B cell (primary cell): ENCODE results near the gene DPM2.

ENCODE experiments used
- EZH2 ChIP-seq: IDR thresholded peaks from 2 replicates; pipeline ENCODE4 v1.6.1; 2012; ENCODE audit warnings: borderline replicate concordance, low read depth, mild to moderate bottlenecking, moderate library complexity, low read length; ENCODE audit not compliant: insufficient read depth, poor library complexity, severe bottlenecking
- TF ChIP-seq, protein P1 (sequence below): fragments of 200-600 bp; IDR thresholded peaks from one replicate; pipeline ENCODE4 v1.8.0; 2022; ENCODE audit warnings: antibody characterized with exemption, mild to moderate bottlenecking

DNA sequence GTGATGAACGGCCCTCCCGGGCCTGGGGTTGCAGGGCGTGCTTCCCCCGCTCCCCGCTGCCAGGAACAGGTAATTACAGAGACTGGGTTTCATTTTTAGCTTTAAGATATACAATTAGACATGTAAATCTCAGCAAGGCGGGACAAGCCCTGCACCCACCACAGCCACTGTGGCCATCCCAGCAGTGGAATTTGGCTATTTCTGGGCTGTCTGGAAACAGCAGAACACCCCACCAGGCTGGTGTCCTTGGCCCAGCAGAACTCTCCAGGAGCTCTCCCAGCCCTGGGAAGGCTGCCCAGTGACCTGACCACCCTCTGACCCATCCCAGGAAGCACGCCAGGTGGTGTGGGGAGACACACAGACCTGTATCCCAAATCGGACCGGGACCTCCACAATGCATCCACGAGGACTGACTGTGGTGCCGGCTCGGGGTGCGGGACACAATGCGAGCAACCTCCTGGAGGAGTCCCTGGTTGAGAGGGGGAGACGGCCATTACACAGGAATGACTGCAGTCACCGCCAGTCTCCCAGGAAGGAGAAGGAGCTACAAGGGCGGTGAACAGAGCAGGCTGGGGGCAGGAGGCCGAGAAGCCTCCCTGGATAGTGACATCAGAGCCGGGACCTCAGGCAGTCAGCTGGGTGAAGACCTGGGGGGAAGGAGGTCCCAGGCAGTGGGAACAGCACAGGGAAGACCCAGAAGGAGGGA, 25.9 kb upstream of the DPM2 start:
- TF ChIP-seq, protein P1, sequence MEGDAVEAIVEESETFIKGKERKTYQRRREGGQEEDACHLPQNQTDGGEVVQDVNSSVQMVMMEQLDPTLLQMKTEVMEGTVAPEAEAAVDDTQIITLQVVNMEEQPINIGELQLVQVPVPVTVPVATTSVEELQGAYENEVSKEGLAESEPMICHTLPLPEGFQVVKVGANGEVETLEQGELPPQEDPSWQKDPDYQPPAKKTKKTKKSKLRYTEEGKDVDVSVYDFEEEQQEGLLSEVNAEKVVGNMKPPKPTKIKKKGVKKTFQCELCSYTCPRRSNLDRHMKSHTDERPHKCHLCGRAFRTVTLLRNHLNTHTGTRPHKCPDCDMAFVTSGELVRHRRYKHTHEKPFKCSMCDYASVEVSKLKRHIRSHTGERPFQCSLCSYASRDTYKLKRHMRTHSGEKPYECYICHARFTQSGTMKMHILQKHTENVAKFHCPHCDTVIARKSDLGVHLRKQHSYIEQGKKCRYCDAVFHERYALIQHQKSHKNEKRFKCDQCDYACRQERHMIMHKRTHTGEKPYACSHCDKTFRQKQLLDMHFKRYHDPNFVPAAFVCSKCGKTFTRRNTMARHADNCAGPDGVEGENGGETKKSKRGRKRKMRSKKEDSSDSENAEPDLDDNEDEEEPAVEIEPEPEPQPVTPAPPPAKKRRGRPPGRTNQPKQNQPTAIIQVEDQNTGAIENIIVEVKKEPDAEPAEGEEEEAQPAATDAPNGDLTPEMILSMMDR, result no peak
- no peak for TF ChIP-seq EZH2
